K562 (cell line): ENCODE results near the gene VAT1L. TPM values are rescaled to one million over a fixed set of nuclear protein-coding genes. Genes with fewer than 3 reads are reported as not detected.

Experiments used
- CUX1 ChIP-seq: fragments of 200-800 bp; sonication (Bioruptor generic); IDR thresholded peaks from 2 replicates; pipeline ENCODE4 v1.6.1; 2016; ENCODE audit warnings: missing genetic modification characterization, missing compliant biosample characterization
- HDAC8 ChIP-seq: fragments of 450-650 bp; IDR thresholded peaks from 2 replicates; pipeline ENCODE4 v1.6.1; 2016; ENCODE audit warnings: mild to moderate bottlenecking, missing genetic modification characterization, moderate library complexity, missing compliant biosample characterization
- MAFK ChIP-seq: IDR thresholded peaks from 2 replicates; pipeline ENCODE4 v1.6.1; 2011; ENCODE audit warnings: low read length, improper control_type of control experiment
- POLR3A ChIP-seq: IDR thresholded peaks from 2 replicates; pipeline ENCODE4 v1.6.1; 2011; ENCODE audit warnings: borderline replicate concordance, mild to moderate bottlenecking, moderate library complexity; ENCODE audit not compliant: insufficient read length, insufficient read depth; ENCODE audit errors: extremely low read depth
- ZNF511 ChIP-seq: sonication (generic); formaldehyde crosslinking; IDR thresholded peaks from 2 replicates; pipeline ENCODE4 v1.8.0; 2022; ENCODE audit warnings: mild to moderate bottlenecking, missing genetic modification reagents
- polyA plus RNA-seq, 8 experiments: library from polyadenylated mRNA; depleted of rRNA in 4 of 8; stranded (reverse) in 5 of 8; unstranded in 3 of 8; fragments of >200 nt; fragmentation: Nextera tagmentation in 2 of 8; fragmentation: Illumina TruSeq in 1 of 8; extraction: Ambion mirVana in 2 of 8; extraction: Trizol in 1 of 8; gene quantifications; 2 replicates each; pipeline versions ENCODE4 v1.2.1 to v1.2.3, GENCODE V29; 2011 to 2014; ENCODE audit warnings: inconsistent platforms in 1 of 8, missing spikeins in 1 of 8
- total RNA-seq, 7 experiments: library from RNA; depleted of rRNA in 6 of 7; stranded (reverse); fragments of >200 nt in 6 of 7; fragmentation: Illumina TruSeq in 2 of 7; extraction: Trizol in 2 of 7; gene quantifications; 2 replicates each; pipeline versions ENCODE4 v1.2.1 to v1.2.3, GENCODE V29; 2011 to 2021; ENCODE audit warnings: low replicate concordance in 1 of 7

Gene VAT1L
- total and polyA plus RNA-seq, 9 of the 15 experiments (the other 6 are each of a cell fraction or from before 2014, with no cell fraction given), result 0.01 TPM; not detected in 8

GRCh38 chr16:78022347-78023060, 234.1 kb downstream of the VAT1L start, which contains the start of gene CLEC3A (continued):
- TF ChIP-seq ZNF511 (CRISPR knock-in tag) (no peak), POLR3A (no peak), MAFK (no peak), HDAC8 (tag) (no peak), CUX1 (CRISPR knock-in tag) (no peak)
